ENCODE data around the gene TMPRSS2. TPM values are rescaled to one million over a fixed set of nuclear protein-coding genes. Genes with fewer than 3 reads are reported as not detected.

The TMPRSS2 gene
- total RNA-seq, 1 experiment from 2014 or later, result 71.0 TPM

DNA sequence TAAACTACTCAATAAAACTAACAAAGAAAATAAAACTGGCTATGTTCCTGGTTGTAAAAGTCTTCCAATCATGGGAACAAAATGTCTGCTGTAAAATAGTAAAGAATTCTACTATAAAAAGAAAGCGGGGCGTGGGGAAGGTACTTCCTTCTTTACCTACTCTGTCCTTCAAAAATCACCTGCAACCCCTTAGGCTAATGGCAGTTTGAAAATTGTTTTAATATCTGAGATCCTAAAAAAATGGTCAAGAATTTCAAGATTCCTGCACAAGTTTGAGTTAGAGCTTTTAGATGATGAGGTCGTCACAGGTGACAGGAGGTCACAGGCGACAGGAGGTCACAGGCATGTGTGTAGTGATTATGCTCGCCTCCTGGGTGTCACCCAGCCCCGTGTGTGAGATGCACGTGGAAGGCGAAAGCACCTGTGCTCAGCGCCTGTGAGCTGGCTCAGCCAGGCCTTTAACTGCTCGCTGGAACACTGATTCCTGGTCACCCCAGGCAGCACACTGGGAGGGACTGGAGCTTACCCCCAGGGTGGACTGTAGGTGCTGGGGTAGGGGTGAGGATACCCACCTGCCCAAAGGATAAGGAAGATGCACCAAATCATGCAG is 18.6 kb upstream of the TMPRSS2 start:
- CTCF ChIA-PET, result no interaction called here
- Histone ChIP-seq H3K4me1 (peaks cover 28% of the 10 kb centered on the region), H3K9me3 (peaks cover 2% of the 10 kb centered on the region; the same call in 1 of the 2 replicates), H3K36me3 (ENCODE audit: control insufficient read depth, insufficient read depth, low read length) (no peaks in the 10 kb centered on the region), H3K4me3 (ENCODE audit: low read depth, low read length) (no peak overlapping the region), H3K27me3 (replicated peaks; ENCODE audit: control insufficient read depth, insufficient read depth, low read length) (no peaks in the 10 kb centered on the region)
- peak in 1 of 2 experiments; percentile 27 for DNase-seq
- intact Hi-C loops (cut with micrococcal nuclease; ENCODE audit: unreplicated experiment), result loop anchor here (5.0 kb wide), 1 partner anchor 81 kb away; no protein-coding TSS in a partner anchor
- TF ChIP-seq, protein P1, sequence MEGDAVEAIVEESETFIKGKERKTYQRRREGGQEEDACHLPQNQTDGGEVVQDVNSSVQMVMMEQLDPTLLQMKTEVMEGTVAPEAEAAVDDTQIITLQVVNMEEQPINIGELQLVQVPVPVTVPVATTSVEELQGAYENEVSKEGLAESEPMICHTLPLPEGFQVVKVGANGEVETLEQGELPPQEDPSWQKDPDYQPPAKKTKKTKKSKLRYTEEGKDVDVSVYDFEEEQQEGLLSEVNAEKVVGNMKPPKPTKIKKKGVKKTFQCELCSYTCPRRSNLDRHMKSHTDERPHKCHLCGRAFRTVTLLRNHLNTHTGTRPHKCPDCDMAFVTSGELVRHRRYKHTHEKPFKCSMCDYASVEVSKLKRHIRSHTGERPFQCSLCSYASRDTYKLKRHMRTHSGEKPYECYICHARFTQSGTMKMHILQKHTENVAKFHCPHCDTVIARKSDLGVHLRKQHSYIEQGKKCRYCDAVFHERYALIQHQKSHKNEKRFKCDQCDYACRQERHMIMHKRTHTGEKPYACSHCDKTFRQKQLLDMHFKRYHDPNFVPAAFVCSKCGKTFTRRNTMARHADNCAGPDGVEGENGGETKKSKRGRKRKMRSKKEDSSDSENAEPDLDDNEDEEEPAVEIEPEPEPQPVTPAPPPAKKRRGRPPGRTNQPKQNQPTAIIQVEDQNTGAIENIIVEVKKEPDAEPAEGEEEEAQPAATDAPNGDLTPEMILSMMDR (IDR thresholded peaks at IDR 0.05; ENCODE audit: insufficient read depth in 1 of 2, low read depth in 1 of 2, low read length in 1 of 2, severe bottlenecking in 1 of 2, unreplicated experiment in 1 of 2), result no peak
- Mint-ChIP-seq H3K36me3 (ENCODE audit: insufficient read depth, unreplicated experiment) (peaks cover 7% of the 10 kb centered on the region), H3K4me3 (ENCODE audit: unreplicated experiment) (no peak overlapping the region), H3K27ac (ENCODE audit: unreplicated experiment) (peak overlapping the region; percentile 89), H3K4me1 (ENCODE audit: low read depth, unreplicated experiment) (peaks cover 15% of the 10 kb centered on the region), H3K9me3 (ENCODE audit: unreplicated experiment) (no peaks in the 10 kb centered on the region), H3K27me3 (ENCODE audit: insufficient read depth, unreplicated experiment) (no peaks in the 10 kb centered on the region)
- no TSS peak for BruUV-seq (replicated peaks)
- POLR2A ChIA-PET, result no interaction called here

DNA sequence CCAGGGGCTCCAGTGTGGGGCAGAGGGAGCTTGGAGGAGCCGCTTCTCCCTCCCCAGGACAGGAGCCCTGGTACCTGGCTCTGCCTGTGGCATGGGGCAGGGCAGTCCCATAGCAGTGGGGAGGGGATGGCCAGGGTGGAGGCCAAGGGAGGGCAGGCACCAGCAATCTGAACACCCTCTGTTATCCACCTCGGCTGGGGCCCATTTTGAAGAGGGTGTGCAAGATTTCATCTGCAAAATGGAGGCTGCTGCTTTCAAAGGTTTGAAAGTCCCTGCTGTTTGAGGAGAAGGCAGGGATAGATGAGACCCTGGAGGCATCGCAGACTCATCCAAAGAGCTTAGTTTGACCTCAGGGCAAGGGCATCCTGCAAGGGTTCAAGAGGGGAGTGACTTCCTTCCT is 15.2 kb upstream of the TMPRSS2 start:
- H3K36me3 Mint-ChIP-seq (ENCODE audit: insufficient read depth, unreplicated experiment), result peaks cover 7% of the 10 kb centered on the region
- ChIA-PET POLR2A (no interaction called here), CTCF (no interaction called here)
- Histone ChIP-seq H3K4me1 (peaks cover 22% of the 10 kb centered on the region), H3K9me3 (peaks cover 2% of the 10 kb centered on the region; the same call in 1 of the 2 replicates), H3K4me3 (ENCODE audit: low read depth, low read length) (no peak overlapping the region), H3K27me3 (replicated peaks; ENCODE audit: control insufficient read depth, insufficient read depth, low read length) (no peaks in the 10 kb centered on the region), H3K36me3 (ENCODE audit: control insufficient read depth, insufficient read depth, low read length) (no peaks in the 10 kb centered on the region)
- TF ChIP-seq, protein P1 (IDR thresholded peaks at IDR 0.05; ENCODE audit: insufficient read depth in 1 of 2, low read depth in 1 of 2, low read length in 1 of 2, severe bottlenecking in 1 of 2, unreplicated experiment in 1 of 2), result no peak
- H3K4me3 Mint-ChIP-seq (ENCODE audit: unreplicated experiment), result no peak overlapping the region
- intact Hi-C loops (cut with micrococcal nuclease; ENCODE audit: unreplicated experiment), result no loop called here
- H3K27ac Mint-ChIP-seq (ENCODE audit: unreplicated experiment), result no peak overlapping the region
- DNase-seq, result no peak
- H3K27me3 Mint-ChIP-seq (ENCODE audit: insufficient read depth, unreplicated experiment), result no peaks in the 10 kb centered on the region
- no TSS peak for BruUV-seq (replicated peaks)
- H3K9me3 Mint-ChIP-seq (ENCODE audit: unreplicated experiment), result no peaks in the 10 kb centered on the region
- peaks cover 15% of the 10 kb centered on the region for H3K4me1 Mint-ChIP-seq (ENCODE audit: low read depth, unreplicated experiment)

DNA sequence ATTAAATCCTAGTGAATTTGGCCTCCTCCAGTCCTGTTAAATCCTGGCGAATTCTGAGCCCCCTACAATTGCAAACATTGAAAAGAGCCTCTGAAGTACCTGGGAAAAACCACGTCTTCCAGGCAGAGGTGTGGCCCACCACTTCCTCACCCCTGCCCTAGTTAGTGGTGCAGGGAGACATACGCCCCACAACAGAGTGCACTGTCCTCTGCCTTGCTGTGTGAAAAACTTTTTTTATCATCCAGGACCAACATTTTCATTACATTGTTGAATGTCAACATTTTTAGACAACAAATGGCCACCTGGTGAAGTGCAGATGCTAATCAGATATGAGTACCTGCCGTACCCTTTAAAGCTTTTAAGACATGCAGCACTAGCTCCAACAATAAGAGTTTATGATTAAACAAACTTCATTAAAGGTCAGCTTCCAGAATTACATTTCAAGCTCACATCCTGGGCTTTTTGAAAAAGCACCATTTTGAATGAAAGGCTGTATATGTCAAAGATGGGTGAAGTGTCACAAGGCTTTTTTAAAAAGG is 13.6 kb upstream of the TMPRSS2 start:
- Mint-ChIP-seq H3K27me3 (ENCODE audit: insufficient read depth, unreplicated experiment) (no peaks in the 10 kb centered on the region), H3K9me3 (ENCODE audit: unreplicated experiment) (no peaks in the 10 kb centered on the region), H3K4me3 (ENCODE audit: unreplicated experiment) (no peak overlapping the region), H3K27ac (ENCODE audit: unreplicated experiment) (no peak overlapping the region), H3K4me1 (ENCODE audit: low read depth, unreplicated experiment) (peaks cover 9% of the 10 kb centered on the region), H3K36me3 (ENCODE audit: insufficient read depth, unreplicated experiment) (peaks cover 7% of the 10 kb centered on the region)
- intact Hi-C loops (cut with micrococcal nuclease; ENCODE audit: unreplicated experiment), result no loop called here
- ChIA-PET CTCF (no interaction called here), POLR2A (no interaction called here)
- peaks cover 2% of the 10 kb centered on the region; the same call in 1 of the 2 replicates for H3K9me3 ChIP-seq
- no peaks in the 10 kb centered on the region for H3K36me3 ChIP-seq (ENCODE audit: control insufficient read depth, insufficient read depth, low read length)
- TF ChIP-seq, protein P1 (IDR thresholded peaks at IDR 0.05; ENCODE audit: insufficient read depth in 1 of 2, low read depth in 1 of 2, low read length in 1 of 2, severe bottlenecking in 1 of 2, unreplicated experiment in 1 of 2), result no peak
- H3K4me1 ChIP-seq, result peaks cover 12% of the 10 kb centered on the region
- BruUV-seq (replicated peaks), result no TSS peak
- no peak overlapping the region for H3K4me3 ChIP-seq (ENCODE audit: low read depth, low read length)
- no peak for DNase-seq
- H3K27me3 ChIP-seq (replicated peaks; ENCODE audit: control insufficient read depth, insufficient read depth, low read length), result no peaks in the 10 kb centered on the region

All from Caco-2 (cell line).